Liver (tissue), 9 donors: ENCODE results near the gene PAK1IP1. TPM values are rescaled to one million over a fixed set of nuclear protein-coding genes. Genes with fewer than 3 reads are reported as not detected.

Experiments used
- DNase-seq: peaks from one replicate; pipeline ENCODE4 v3.0.0-alpha.2; 2017; ENCODE audit warnings: low spot score
- H3K27ac ChIP-seq, 2 donors: one replicate each; pipeline ENCODE4 v1.7.0; 2013; ENCODE audit warnings: inconsistent platforms in 2 of 2, low read length in 2 of 2, control low read depth in 1 of 2, low read depth in 1 of 2, mild to moderate bottlenecking in 1 of 2
- H3K27me3 ChIP-seq, 4 donors: one replicate each; pipeline versions ENCODE4 v1.6.1 to v1.7.0; 2013; ENCODE audit warnings: low read length in 3 of 4, inconsistent platforms in 1 of 4, mild to moderate bottlenecking in 1 of 4, moderate library complexity in 1 of 4; ENCODE audit not compliant: control insufficient read depth in 4 of 4, insufficient read depth in 4 of 4
- H3K36me3 ChIP-seq, 4 donors: one replicate each; pipeline versions ENCODE4 v1.6.1 to v1.7.0; 2013; ENCODE audit warnings: low read length in 3 of 4, mild to moderate bottlenecking in 3 of 4, low read depth in 1 of 4, moderate library complexity in 1 of 4; ENCODE audit not compliant: control insufficient read depth in 4 of 4, insufficient read depth in 3 of 4
- H3K4me1 ChIP-seq, 4 donors: one replicate each; pipeline versions ENCODE4 v1.6.1 to v1.7.0; 2013; ENCODE audit warnings: low read length in 3 of 4, mild to moderate bottlenecking in 3 of 4, moderate library complexity in 1 of 4; ENCODE audit not compliant: control insufficient read depth in 4 of 4, insufficient read depth in 4 of 4
- H3K4me3 ChIP-seq, 3 donors: one replicate each; pipeline versions ENCODE4 v1.6.1 to v1.7.0; 2013; ENCODE audit warnings: low read length in 3 of 3, control low read depth in 1 of 3, low read depth in 1 of 3, mild to moderate bottlenecking in 1 of 3
- H3K9ac ChIP-seq, 2 donors: one replicate each; pipeline ENCODE4 v1.7.0; 2013; ENCODE audit warnings: low read length in 2 of 2, mild to moderate bottlenecking in 2 of 2, moderate library complexity in 2 of 2, control low read depth in 1 of 2, low read depth in 1 of 2
- H3K9me3 ChIP-seq, 4 donors: one replicate each; pipeline versions ENCODE4 v1.6.1 to v1.7.0; 2013; ENCODE audit warnings: low read length in 3 of 4; ENCODE audit not compliant: control insufficient read depth in 4 of 4
- ATF3 ChIP-seq: IDR thresholded peaks from 2 replicates; pipeline ENCODE4 v1.6.1; 2016; ENCODE audit warnings: antibody characterized with exemption
- CTCF ChIP-seq: fragments of 150-350 bp; IDR thresholded peaks from 2 replicates; pipeline ENCODE4 v1.5.1; 2017; ENCODE audit warnings: improper control_type of control experiment, low read depth, low read length; ENCODE audit not compliant: missing input control
- EGR1 ChIP-seq, 2 donors: IDR thresholded peaks; 2 replicates each; pipeline ENCODE4 v1.6.1; 2016 to 2018; ENCODE audit warnings: antibody characterized with exemption in 2 of 2, low read depth in 2 of 2
- FOXA2 ChIP-seq: IDR thresholded peaks from 2 replicates; pipeline ENCODE4 v1.6.1; 2016; ENCODE audit warnings: antibody characterized with exemption
- GABPA ChIP-seq, 2 donors: IDR thresholded peaks in 1 of 2; conservative IDR thresholded peaks in 1 of 2; 2 replicates each; pipeline ENCODE4 v1.6.1; 2016; ENCODE audit warnings: antibody characterized with exemption in 2 of 2, mild to moderate bottlenecking in 1 of 2, moderate library complexity in 1 of 2
- HNF4A ChIP-seq, 2 donors: conservative IDR thresholded peaks; 2 replicates each; pipeline ENCODE4 v1.6.1; 2016; ENCODE audit warnings: antibody characterized with exemption in 2 of 2, mild to moderate bottlenecking in 2 of 2
- JUND ChIP-seq, 2 donors: IDR thresholded peaks; 2 replicates each; pipeline ENCODE4 v1.6.1; 2016; ENCODE audit warnings: antibody characterized with exemption in 2 of 2
- MAX ChIP-seq: IDR thresholded peaks from 2 replicates; pipeline ENCODE4 v1.6.1; 2016; ENCODE audit warnings: antibody characterized with exemption
- NR2F2 ChIP-seq: IDR thresholded peaks from 2 replicates; pipeline ENCODE4 v1.6.1; 2016; ENCODE audit warnings: antibody characterized with exemption
- RAD21 ChIP-seq, 2 donors: IDR thresholded peaks; 2 replicates each; pipeline ENCODE4 v1.6.1; 2016; ENCODE audit warnings: antibody characterized with exemption in 2 of 2, mild to moderate bottlenecking in 2 of 2
- REST ChIP-seq: IDR thresholded peaks from 2 replicates; pipeline ENCODE4 v1.6.1; 2016; ENCODE audit warnings: antibody characterized with exemption, mild to moderate bottlenecking
- RXRA ChIP-seq, 2 donors: IDR thresholded peaks; 2 replicates each; pipeline ENCODE4 v1.6.1; 2017 to 2018; ENCODE audit warnings: antibody characterized with exemption in 2 of 2, mild to moderate bottlenecking in 1 of 2
- SP1 ChIP-seq: IDR thresholded peaks from 2 replicates; pipeline ENCODE4 v1.6.1; 2018; ENCODE audit warnings: antibody characterized with exemption, mild to moderate bottlenecking
- YY1 ChIP-seq: IDR thresholded peaks from 2 replicates; pipeline ENCODE4 v1.6.1; 2016; ENCODE audit warnings: antibody characterized with exemption, mild to moderate bottlenecking
- ZBTB33 ChIP-seq: IDR thresholded peaks from 2 replicates; pipeline ENCODE4 v1.6.1; 2016; ENCODE audit warnings: antibody characterized with exemption
- WGBS: extraction: QIAGEN DNeasy Blood & Tissue Kit; methylation state at CpG from one replicate; pipeline ENCODE4 v1.1.7; 2013; 5-methylcytosine and 5-hydroxymethylcytosine counted together
- polyA plus RNA-seq, 2 donors: library from polyadenylated mRNA; stranded (reverse) in 1 of 2; unstranded in 1 of 2; fragments of 200-250 nt in 1 of 2; fragments of >200 nt in 1 of 2; fragmentation: Nextera tagmentation in 1 of 2; extraction: Ambion mirVana in 1 of 2; gene quantifications; one replicate each; pipeline versions ENCODE4 v1.2.1 to v1.2.3, GENCODE V29; 2013 to 2015
- total RNA-seq, 2 donors: library from RNA; depleted of rRNA; stranded (reverse); fragments of >200 nt; gene quantifications; one replicate each; pipeline ENCODE4 v1.2.3, GENCODE V29; 2014
- donor health status: healthy.
- donor health status: healthy.
- donor health status: healthy.
- donor health status: healthy.
- donor health status: healthy.

The PAK1IP1 gene
- total and polyA plus RNA-seq, 4 donors = 6.0 to 10.8 (median 7.7) TPM

GRCh38 chr6:10733863-10734262 lies 39.1 kb downstream of the PAK1IP1 start:
- Histone ChIP-seq H3K4me1 (no peaks in the 10 kb centered on the region), H3K9me3 (no peaks in the 10 kb centered on the region), H3K27ac (no peak overlapping the region), H3K36me3 (peaks cover 5 to 36% (median 21%) of the 10 kb centered on the region in 4 donors), H3K4me3 (no peak overlapping the region), H3K27me3 (no peaks in the 10 kb centered on the region), H3K9ac (no peak overlapping the region)
- DNase-seq = no peak
- no peak for TF ChIP-seq CTCF
- TF ChIP-seq ATF3 = no peak
- TF ChIP-seq RXRA (IDR thresholded peaks at IDR 0.05) = no peak
- TF ChIP-seq MAX = no peak
- TF ChIP-seq FOXA2 = no peak
- no peak for TF ChIP-seq RAD21 (IDR thresholded peaks at IDR 0.05)
- no peak for TF ChIP-seq NR2F2
- no peak for TF ChIP-seq REST
- no peak for TF ChIP-seq GABPA (IDR thresholded peaks at IDR 0.05 in 1 of 2, conservative IDR thresholded peaks at IDR 0.05 in 1 of 2)
- no peak for TF ChIP-seq ZBTB33
- 98% methylated on average over 3 of the region's 3 CpGs for WGBS

GRCh38 chr6:10736731-10737130 lies 42.0 kb downstream of the PAK1IP1 start:
- 91% methylated on average over 2 of the region's 2 CpGs for WGBS
- Histone ChIP-seq H3K4me1 (no peaks in the 10 kb centered on the region), H3K4me3 (no peak overlapping the region), H3K9me3 (no peaks in the 10 kb centered on the region), H3K36me3 (peaks cover 0 to 16% (median 9%) of the 10 kb centered on the region in 4 donors), H3K27me3 (no peaks in the 10 kb centered on the region), H3K27ac (no peak overlapping the region), H3K9ac (no peak overlapping the region)
- no peak for DNase-seq
- TF ChIP-seq EGR1 (IDR thresholded peaks at IDR 0.05; ENCODE audit: low read depth in 2 of 2) = no peak
- no peak for TF ChIP-seq FOXA2
- TF ChIP-seq HNF4A (conservative IDR thresholded peaks at IDR 0.05) = no peak
- TF ChIP-seq JUND (IDR thresholded peaks at IDR 0.05) = no peak
- TF ChIP-seq SP1 = no peak
- TF ChIP-seq YY1 = no peak
- no peak for TF ChIP-seq RAD21 (IDR thresholded peaks at IDR 0.05)
- no peak for TF ChIP-seq GABPA (IDR thresholded peaks at IDR 0.05 in 1 of 2, conservative IDR thresholded peaks at IDR 0.05 in 1 of 2)
- TF ChIP-seq REST = no peak
- no peak for TF ChIP-seq ZBTB33
